GM23248 (cell line): ENCODE data around the gene HOMER2. TPM values are rescaled to one million over a fixed set of nuclear protein-coding genes. Genes with fewer than 3 reads are reported as not detected.

Experiments
- DNase-seq: peaks from one replicate; pipeline ENCODE4 v3.0.0-alpha.2; 2015
- H2AFZ ChIP-seq: fragments of 200-600 bp; sonication (generic); 2 replicates; pipeline ENCODE4 v1.6.1; 2016; ENCODE audit warnings: antibody characterized with exemption
- H3F3A ChIP-seq: fragments of 200-600 bp; sonication (generic); 2 replicates; pipeline ENCODE4 v1.6.1; 2016; ENCODE audit warnings: mild to moderate bottlenecking, antibody characterized with exemption, mixed run types; ENCODE audit not compliant: insufficient read depth
- H3K27ac ChIP-seq: fragments of 200-600 bp; sonication (generic); 2 replicates; pipeline ENCODE4 v1.5.1; 2016; ENCODE audit warnings: mild to moderate bottlenecking
- H3K27me3 ChIP-seq: fragments of 200-600 bp; sonication (generic); replicated peaks from 2 replicates; pipeline ENCODE4 v1.6.1; 2016; ENCODE audit warnings: mild to moderate bottlenecking; ENCODE audit not compliant: insufficient read depth
- H3K36me3 ChIP-seq: fragments of 200-600 bp; sonication (generic); 2 replicates; pipeline ENCODE4 v1.6.1; 2016; ENCODE audit warnings: low read depth, mild to moderate bottlenecking
- H3K4me1 ChIP-seq: fragments of 200-600 bp; sonication (generic); 2 replicates; pipeline ENCODE4 v1.6.1; 2016; ENCODE audit warnings: mild to moderate bottlenecking; ENCODE audit not compliant: insufficient read depth
- H3K4me2 ChIP-seq: fragments of 200-600 bp; sonication (generic); one replicate; pipeline ENCODE4 v1.6.1; 2016; ENCODE audit warnings: mild to moderate bottlenecking; ENCODE audit not compliant: unreplicated experiment
- H3K4me3 ChIP-seq: fragments of 200-600 bp; sonication (generic); 2 replicates; pipeline ENCODE4 v1.5.1; 2016; ENCODE audit warnings: mild to moderate bottlenecking
- H3K79me2 ChIP-seq: fragments of 200-600 bp; sonication (generic); 2 replicates; pipeline ENCODE4 v1.6.1; 2016; ENCODE audit warnings: mild to moderate bottlenecking; ENCODE audit not compliant: insufficient read depth
- H3K9ac ChIP-seq: fragments of 200-600 bp; sonication (generic); 2 replicates; pipeline ENCODE4 v1.6.1; 2016; ENCODE audit warnings: mild to moderate bottlenecking
- H3K9me2 ChIP-seq: fragments of 200-600 bp; sonication (generic); 2 replicates; pipeline ENCODE4 v1.6.1; 2016; ENCODE audit warnings: mixed run types, mild to moderate bottlenecking, moderate library complexity; ENCODE audit not compliant: insufficient read depth
- H3K9me3 ChIP-seq: fragments of 200-600 bp; sonication (generic); one replicate; pipeline ENCODE4 v1.6.1; 2017; ENCODE audit warnings: low read depth
- H4K20me1 ChIP-seq: fragments of 200-600 bp; sonication (generic); 2 replicates; pipeline ENCODE4 v1.6.0; 2016; ENCODE audit not compliant: insufficient read depth
- EZH2 ChIP-seq: fragments of 200-600 bp; sonication (generic); IDR thresholded peaks from 2 replicates; pipeline ENCODE4 v1.6.1; 2018; ENCODE audit warnings: antibody characterized with exemption, mild to moderate bottlenecking; ENCODE audit not compliant: insufficient read depth, poor library complexity, severe bottlenecking
- EZH2phosphoT487 ChIP-seq: fragments of 200-600 bp; sonication (generic); IDR thresholded peaks from 2 replicates; pipeline ENCODE4 v1.6.1; 2018; ENCODE audit warnings: antibody characterized with exemption, moderate library complexity, mild to moderate bottlenecking, low read depth; ENCODE audit not compliant: insufficient read depth
- WGBS, 2 experiments: methylation state at CpG; one replicate each; pipeline ENCODE4 v1.1.6; 2015 to 2017; ENCODE audit warnings: low lambda C conversion rate in 2 of 2, low coverage in 1 of 2; ENCODE audit errors: missing lambda C conversion rate in 2 of 2; 5-methylcytosine and 5-hydroxymethylcytosine counted together
- in situ Hi-C: fragments of 300-500 bp; cut with MboI; formaldehyde crosslinking; loops from 2 replicates; pipeline ENCODE4 v1.15.0; 2020
- polyA plus RNA-seq: library from polyadenylated mRNA; unstranded; fragments of >200 nt; fragmentation: Nextera tagmentation; extraction: Ambion mirVana; gene quantifications from 2 replicates; pipeline ENCODE4 v1.2.1, GENCODE V29; 2016
- total RNA-seq: library from RNA; depleted of rRNA; stranded (reverse); fragments of >200 nt; shearing (Covaris generic); gene quantifications from 2 replicates; pipeline ENCODE4 v1.2.3, GENCODE V29; 2014

The HOMER2 gene
- total and polyA plus RNA-seq, 2 experiments from 2014 or later: 9.0 to 17.0 TPM

GRCh38 chr15:82864967-82865366 lies 87.6 kb downstream of the HOMER2 start:
- Histone ChIP-seq H2AFZ (no peak overlapping the region), H3K4me2 (no peak overlapping the region), H3K9me2 (no peaks in the 10 kb centered on the region), H4K20me1 (no peaks in the 10 kb centered on the region), H3F3A (no peaks in the 10 kb centered on the region), H3K27me3 (no peaks in the 10 kb centered on the region), H3K4me3 (no peak overlapping the region), H3K9ac (no peak overlapping the region), H3K36me3 (no peaks in the 10 kb centered on the region), H3K27ac (no peak overlapping the region), H3K4me1 (no peaks in the 10 kb centered on the region), H3K9me3 (no peaks in the 10 kb centered on the region), H3K79me2 (no peaks in the 10 kb centered on the region)
- TF ChIP-seq EZH2: no peak
- no peak for TF ChIP-seq EZH2phosphoT487
- no peak for DNase-seq
- in situ Hi-C loops: no loop called here
- WGBS, 2 experiments: 73 to 75% methylated on average over 2 of the region's 2 CpGs

GRCh38 chr15:82862886-82863285 lies 89.6 kb downstream of the HOMER2 start:
- no peak for TF ChIP-seq EZH2
- no peak for TF ChIP-seq EZH2phosphoT487
- H3K27me3 ChIP-seq: no peaks in the 10 kb centered on the region

GRCh38 chr15:82858932-82859331 lies 93.6 kb downstream of the HOMER2 start:
- no peak for DNase-seq
- no peaks in the 10 kb centered on the region for H3F3A ChIP-seq
- no peaks in the 10 kb centered on the region for H3K27me3 ChIP-seq
- no peak overlapping the region for H2AFZ ChIP-seq
- H3K79me2 ChIP-seq: no peaks in the 10 kb centered on the region
- no peaks in the 10 kb centered on the region for H3K9me2 ChIP-seq
- in situ Hi-C loops: loop anchor here (5.0 kb wide), 1 partner anchor 143 kb away; no protein-coding TSS in a partner anchor
- 83 to 90% methylated on average over 11 of the region's 11 CpGs for WGBS, 2 experiments
- H3K36me3 ChIP-seq: no peaks in the 10 kb centered on the region
- no peak overlapping the region for H3K4me2 ChIP-seq
- no peaks in the 10 kb centered on the region for H3K4me1 ChIP-seq
- no peak overlapping the region for H3K4me3 ChIP-seq
- H3K9ac ChIP-seq: no peak overlapping the region
- TF ChIP-seq EZH2 (no peak), EZH2phosphoT487 (no peak)
- no peaks in the 10 kb centered on the region for H4K20me1 ChIP-seq
- no peaks in the 10 kb centered on the region for H3K9me3 ChIP-seq
- no peak overlapping the region for H3K27ac ChIP-seq

More at GRCh38 chr15:82862886-82863285, 89.6 kb downstream of the HOMER2 start:
- H2AFZ ChIP-seq: no peak overlapping the region
- H3K9me2 ChIP-seq: no peaks in the 10 kb centered on the region
- DNase-seq: no peak
- H3F3A ChIP-seq: no peaks in the 10 kb centered on the region
- H3K9me3 ChIP-seq: no peaks in the 10 kb centered on the region
- H4K20me1 ChIP-seq: no peaks in the 10 kb centered on the region
- in situ Hi-C loops: no loop called here
- H3K4me3 ChIP-seq: no peak overlapping the region
- no peaks in the 10 kb centered on the region for H3K4me1 ChIP-seq
- no peaks in the 10 kb centered on the region for H3K79me2 ChIP-seq
- H3K4me2 ChIP-seq: no peak overlapping the region
- H3K36me3 ChIP-seq: no peaks in the 10 kb centered on the region
- 79 to 83% methylated on average over 6 of the region's 6 CpGs for WGBS, 2 experiments
- no peak overlapping the region for H3K27ac ChIP-seq
- no peak overlapping the region for H3K9ac ChIP-seq

GRCh38 chr15:82856397-82857170 lies 95.9 kb downstream of the HOMER2 start:
- H4K20me1 ChIP-seq: no peaks in the 10 kb centered on the region
- in situ Hi-C loops: loop anchor here (5.0 kb wide), 1 partner anchor 146 kb away; no protein-coding TSS in a partner anchor
- 96 to 97% methylated on average over 10 of the region's 10 CpGs for WGBS, 2 experiments
- no peak overlapping the region for H3K4me2 ChIP-seq
- H3K27me3 ChIP-seq: no peaks in the 10 kb centered on the region
- no peaks in the 10 kb centered on the region for H3K9me2 ChIP-seq
- no peak overlapping the region for H3K4me3 ChIP-seq
- no peak overlapping the region for H3K9ac ChIP-seq
- H3K27ac ChIP-seq: no peak overlapping the region
- no peaks in the 10 kb centered on the region for H3K36me3 ChIP-seq
- no peaks in the 10 kb centered on the region for H3K79me2 ChIP-seq
- H3K9me3 ChIP-seq: no peaks in the 10 kb centered on the region
- H2AFZ ChIP-seq: no peak overlapping the region
- H3F3A ChIP-seq: no peaks in the 10 kb centered on the region
- no peaks in the 10 kb centered on the region for H3K4me1 ChIP-seq
- TF ChIP-seq EZH2 (no peak), EZH2phosphoT487 (no peak)
- no peak for DNase-seq
